Kidney epithelial cell (primary cell): ENCODE measurements around the gene TCP11L2. TPM values are rescaled to one million over a fixed set of nuclear protein-coding genes. Genes with fewer than 3 reads are reported as not detected.

Experiments
- DNase-seq: peaks from one replicate; pipeline ENCODE4 v3.0.0-alpha.2; 2010; ENCODE audit warnings: low read depth
- H3K27me3 ChIP-seq: 2 replicates; pipeline ENCODE4 v1.6.0; 2011; ENCODE audit warnings: low read length; ENCODE audit not compliant: control insufficient read depth, insufficient read depth
- H3K36me3 ChIP-seq: 2 replicates; pipeline ENCODE4 v1.5.1; 2011; ENCODE audit warnings: low read length; ENCODE audit not compliant: control insufficient read depth, insufficient read depth
- H3K4me3 ChIP-seq: 2 replicates; pipeline ENCODE4 v1.5.1; 2011; ENCODE audit warnings: low read depth, mild to moderate bottlenecking, control low read depth, low read length
- total RNA-seq: library from RNA; depleted of rRNA; stranded (reverse); fragments of >200 nt; gene quantifications from 2 replicates; pipeline ENCODE4 v1.2.3, GENCODE V29; 2015
- TF ChIP-seq, protein P1 (sequence below): IDR thresholded peaks from 2 replicates; pipeline ENCODE4 v1.5.1; 2011; ENCODE audit warnings: mild to moderate bottlenecking, moderate library complexity, low read length, control low read depth, inconsistent platforms; ENCODE audit not compliant: insufficient read depth, poor library complexity, severe bottlenecking

The TCP11L2 gene
- total RNA-seq, 1 donor from 2014 or later: 24.9 TPM

DNA sequence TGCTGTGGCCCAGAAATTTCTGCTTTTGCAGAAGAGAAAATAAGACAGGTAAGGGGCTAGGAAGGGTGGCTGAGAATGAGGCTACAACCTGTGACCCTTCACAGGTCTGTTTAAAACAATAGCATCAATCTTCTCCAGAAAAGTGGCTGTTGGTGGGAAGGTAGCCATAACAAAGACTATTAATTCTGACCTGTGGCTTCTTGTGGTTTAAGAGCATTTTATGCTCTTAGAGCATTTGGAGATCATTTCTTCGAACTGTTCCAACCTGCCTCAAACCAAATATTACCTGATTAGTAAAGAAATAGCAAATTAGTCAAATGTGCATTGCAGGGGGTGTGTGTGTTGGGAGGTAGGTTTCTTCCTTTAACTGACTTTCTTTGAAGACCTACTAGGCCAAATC is 15.2 kb upstream of the TCP11L2 start:
- no peak overlapping the region for H3K4me3 ChIP-seq
- H3K27me3 ChIP-seq: no peaks in the 10 kb centered on the region
- H3K36me3 ChIP-seq: no peaks in the 10 kb centered on the region
- TF ChIP-seq, protein P1, sequence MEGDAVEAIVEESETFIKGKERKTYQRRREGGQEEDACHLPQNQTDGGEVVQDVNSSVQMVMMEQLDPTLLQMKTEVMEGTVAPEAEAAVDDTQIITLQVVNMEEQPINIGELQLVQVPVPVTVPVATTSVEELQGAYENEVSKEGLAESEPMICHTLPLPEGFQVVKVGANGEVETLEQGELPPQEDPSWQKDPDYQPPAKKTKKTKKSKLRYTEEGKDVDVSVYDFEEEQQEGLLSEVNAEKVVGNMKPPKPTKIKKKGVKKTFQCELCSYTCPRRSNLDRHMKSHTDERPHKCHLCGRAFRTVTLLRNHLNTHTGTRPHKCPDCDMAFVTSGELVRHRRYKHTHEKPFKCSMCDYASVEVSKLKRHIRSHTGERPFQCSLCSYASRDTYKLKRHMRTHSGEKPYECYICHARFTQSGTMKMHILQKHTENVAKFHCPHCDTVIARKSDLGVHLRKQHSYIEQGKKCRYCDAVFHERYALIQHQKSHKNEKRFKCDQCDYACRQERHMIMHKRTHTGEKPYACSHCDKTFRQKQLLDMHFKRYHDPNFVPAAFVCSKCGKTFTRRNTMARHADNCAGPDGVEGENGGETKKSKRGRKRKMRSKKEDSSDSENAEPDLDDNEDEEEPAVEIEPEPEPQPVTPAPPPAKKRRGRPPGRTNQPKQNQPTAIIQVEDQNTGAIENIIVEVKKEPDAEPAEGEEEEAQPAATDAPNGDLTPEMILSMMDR: no peak
- no peak for DNase-seq

DNA sequence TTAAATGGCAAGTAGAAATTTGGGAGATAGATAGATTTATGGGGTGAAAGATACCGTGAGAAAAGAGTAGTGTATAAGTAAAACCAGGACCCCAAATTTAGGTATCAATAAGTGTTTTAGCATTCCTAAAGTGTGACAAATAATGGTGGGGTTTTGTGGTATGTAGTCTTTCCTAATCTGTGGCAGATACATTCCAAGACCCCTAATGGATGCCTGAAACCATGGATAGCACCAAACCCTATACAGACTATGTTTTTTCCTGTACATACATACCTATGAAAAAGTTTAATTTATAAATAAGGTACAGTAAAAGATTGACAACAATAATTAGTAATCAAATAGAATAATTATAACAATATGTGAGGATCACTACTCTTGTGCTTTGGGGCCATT is 14.4 kb upstream of the TCP11L2 start:
- DNase-seq: no peak
- H3K36me3 ChIP-seq: no peaks in the 10 kb centered on the region
- H3K4me3 ChIP-seq: no peak overlapping the region
- no peaks in the 10 kb centered on the region for H3K27me3 ChIP-seq
- TF ChIP-seq, protein P1: no peak

DNA sequence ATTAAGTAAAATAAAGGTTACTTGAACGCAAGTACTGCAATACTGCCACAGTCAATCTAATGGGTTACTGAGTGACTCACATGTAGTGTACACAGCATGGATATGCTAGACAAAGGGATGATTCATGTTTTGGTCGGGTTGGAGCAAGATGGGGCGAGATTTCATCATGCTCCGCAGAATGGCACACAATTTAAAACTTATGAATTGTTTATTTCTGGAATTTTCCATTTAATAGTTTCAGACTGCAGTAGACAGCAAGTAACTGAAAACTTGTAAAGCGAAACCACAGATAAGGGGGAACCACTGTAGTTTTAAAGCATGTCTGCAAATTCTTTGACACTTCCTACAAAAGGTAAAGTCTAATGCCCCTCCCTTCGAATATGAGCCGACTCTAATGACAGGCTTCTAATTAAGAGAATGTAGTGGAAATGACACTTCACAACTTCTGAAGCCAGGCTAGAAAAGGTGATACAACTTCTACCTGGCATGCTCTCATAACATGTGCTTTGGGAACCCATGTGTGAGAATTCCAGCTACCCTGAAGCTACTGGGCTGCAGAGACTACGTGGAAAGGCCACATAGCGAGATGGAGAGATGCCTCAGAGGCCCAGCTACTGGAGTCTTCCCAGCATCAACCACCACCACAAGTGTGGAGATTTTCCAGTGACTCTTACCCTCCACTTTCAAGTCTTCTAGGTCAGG is 13.9 kb upstream of the TCP11L2 start:
- H3K4me3 ChIP-seq: no peak overlapping the region
- peak; percentile 84 for DNase-seq
- no peaks in the 10 kb centered on the region for H3K36me3 ChIP-seq
- H3K27me3 ChIP-seq: no peaks in the 10 kb centered on the region
- TF ChIP-seq, protein P1: no peak

DNA sequence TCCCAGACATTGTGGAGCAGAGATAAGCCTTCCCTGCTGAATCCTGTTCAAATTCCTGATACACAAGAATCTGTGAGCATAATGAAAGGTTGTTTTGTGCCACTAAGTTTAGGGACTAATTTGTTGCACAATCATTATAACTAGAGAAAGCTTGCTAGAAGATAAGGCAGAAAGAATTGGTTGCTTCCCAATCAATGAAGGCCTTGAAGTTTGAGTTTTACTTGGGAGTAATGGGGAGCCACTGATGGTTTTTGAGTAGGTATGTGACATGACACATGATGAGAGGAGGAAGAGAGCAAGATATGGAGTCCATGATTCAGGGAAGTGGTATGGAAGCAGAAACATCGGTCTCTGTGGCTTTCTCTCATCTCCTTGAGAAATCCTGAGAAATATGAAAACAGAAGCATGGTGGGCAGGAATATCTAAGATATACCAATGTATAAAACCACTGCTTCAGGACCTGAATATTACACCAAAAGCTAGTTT is 13.3 kb upstream of the TCP11L2 start:
- no peak overlapping the region for H3K4me3 ChIP-seq
- no peaks in the 10 kb centered on the region for H3K27me3 ChIP-seq
- no peaks in the 10 kb centered on the region for H3K36me3 ChIP-seq
- no peak for DNase-seq
- TF ChIP-seq, protein P1: no peak

DNA sequence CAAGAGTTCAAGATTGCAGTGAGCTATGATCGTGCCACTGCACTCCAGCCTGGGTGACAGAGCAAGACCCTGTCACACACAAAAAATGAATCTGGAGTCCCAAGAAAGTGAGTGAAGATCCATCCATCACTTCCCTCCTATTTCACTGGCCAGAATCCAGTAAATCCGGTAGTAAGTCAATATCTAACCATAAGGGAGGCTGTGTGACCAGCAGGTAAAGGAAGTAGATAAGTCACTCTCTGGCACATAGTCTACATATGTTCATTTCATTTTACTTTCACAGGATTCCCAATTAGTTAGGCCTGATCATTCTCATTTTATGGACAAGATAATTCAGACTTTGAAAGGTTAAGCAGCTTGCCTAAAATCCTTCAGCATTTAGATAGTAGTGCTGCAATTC is 11.9 kb upstream of the TCP11L2 start:
- DNase-seq: no peak
- TF ChIP-seq, protein P1: no peak
- no peak overlapping the region for H3K4me3 ChIP-seq
- no peaks in the 10 kb centered on the region for H3K36me3 ChIP-seq
- H3K27me3 ChIP-seq: no peaks in the 10 kb centered on the region

DNA sequence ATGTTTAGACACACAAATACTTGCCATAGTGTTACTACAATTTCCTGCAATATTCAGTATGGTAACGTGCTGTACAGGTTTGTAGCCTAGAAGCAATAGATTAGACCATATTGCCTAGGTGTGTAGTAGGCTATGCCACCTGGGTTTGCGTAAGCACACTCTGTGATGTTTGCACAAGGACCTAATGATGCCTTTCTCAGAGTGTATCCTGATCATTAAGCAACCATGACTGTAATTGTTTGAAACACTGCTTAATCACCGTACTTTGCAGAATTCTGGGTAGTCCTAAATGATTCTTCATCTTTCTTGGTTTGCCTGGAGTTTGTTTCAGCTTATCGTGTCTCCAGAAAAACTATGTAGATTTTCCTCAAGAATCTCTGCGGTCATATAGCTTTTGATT is 11.2 kb upstream of the TCP11L2 start:
- no peak overlapping the region for H3K4me3 ChIP-seq
- DNase-seq: no peak
- H3K27me3 ChIP-seq: no peaks in the 10 kb centered on the region
- TF ChIP-seq, protein P1: no peak
- H3K36me3 ChIP-seq: no peaks in the 10 kb centered on the region
